NOMO-1 (cell line): ENCODE data around the gene DCP1B.
A peak's percentile ranks its signal among the peaks of the same experiment; 100 is the strongest.
"Not testable (repeated sequence)": the region's sequence is repeated elsewhere in the genome, so short reads cannot be mapped to it uniquely, and the experiment has no call there.

ENCODE experiments used
- DNase-seq, 2 experiments: peaks; one replicate each; lab custom pipeline; 2025; ENCODE audit not compliant: unreplicated experiment in 2 of 2; lab: John Stamatoyannopoulos, UW

Gene DCP1B

GRCh38 chr12:1978078-1978862, 26.0 kb downstream of the DCP1B start:
- no peak for DNase-seq

- no peak for DNase-seq
Observed at GRCh38 chr12:1977588-1977987, 26.7 kb downstream of the DCP1B start.

- no peak for DNase-seq
Observed at GRCh38 chr12:1977109-1977508, 27.1 kb downstream of the DCP1B start.

GRCh38 chr12:1974812-1975211, 29.4 kb downstream of the DCP1B start:
- no peak for DNase-seq

GRCh38 chr12:1972856-1973317, 31.4 kb downstream of the DCP1B start:
- DNase-seq = no peak

- no peak for DNase-seq
Observed at GRCh38 chr12:1972260-1972659, 32.0 kb downstream of the DCP1B start.

GRCh38 chr12:1970331-1970900, 33.8 kb downstream of the DCP1B start:
- no peak for DNase-seq

- DNase-seq = no peak
Observed at GRCh38 chr12:1966561-1967226, 37.6 kb downstream of the DCP1B start.

GRCh38 chr12:1965916-1966315, 38.3 kb downstream of the DCP1B start:
- DNase-seq = no peak

- no peak for DNase-seq
Observed at GRCh38 chr12:1962051-1963020, 41.9 kb downstream of the DCP1B start.

- DNase-seq = no peak
Observed at GRCh38 chr12:1956716-1957115, 47.5 kb downstream of the DCP1B start.

GRCh38 chr12:1949771-1950470, 54.3 kb downstream of the DCP1B start:
- no peak for DNase-seq

GRCh38 chr12:1948883-1949282, 55.4 kb downstream of the DCP1B start:
- no peak for DNase-seq

GRCh38 chr12:1947081-1947480, 57.2 kb downstream of the DCP1B start:
- DNase-seq = no peak

GRCh38 chr12:1946296-1946695, 58.0 kb downstream of the DCP1B start:
- no peak for DNase-seq

- DNase-seq = not testable (repeated sequence)
Observed at GRCh38 chr12:1945502-1945901, 58.8 kb downstream of the DCP1B start.

- peak; percentile 34 to 82 for DNase-seq
Observed at GRCh38 chr12:1939801-1940607, 64.3 kb downstream of the DCP1B start.

- no peak for DNase-seq
Observed at GRCh38 chr12:1939331-1939730, 64.9 kb downstream of the DCP1B start.

GRCh38 chr12:1937481-1938224, 66.6 kb downstream of the DCP1B start:
- DNase-seq = no peak
